Endothelial cell of umbilical vein (primary cell): ENCODE data around the gene CELSR1.
"Not testable (repeated sequence)": the region's sequence is repeated elsewhere in the genome, so short reads cannot be mapped to it uniquely, and the experiment has no call there.

Source experiments
- FOS ChIP-seq: IDR thresholded peaks from 2 replicates; pipeline ENCODE4 v1.6.1; 2011; ENCODE audit warnings: mild to moderate bottlenecking, low read length, moderate library complexity, borderline replicate concordance; ENCODE audit not compliant: insufficient read depth
- JUN ChIP-seq: IDR thresholded peaks from 2 replicates; pipeline ENCODE4 v1.6.1; 2011; ENCODE audit warnings: borderline replicate concordance, low read depth; ENCODE audit not compliant: insufficient read length, insufficient read depth
- TF ChIP-seq, protein P1 (sequence below), 2 donors: IDR thresholded peaks; 1 replicate in 1 of 2; 2 replicates in 1 of 2; pipeline ENCODE4 v1.5.1; 2011; ENCODE audit warnings: low read length in 2 of 2, mild to moderate bottlenecking in 2 of 2, moderate library complexity in 2 of 2, control low read depth in 1 of 2, inconsistent platforms in 1 of 2, low read depth in 1 of 2; ENCODE audit not compliant: insufficient read depth in 1 of 2; ENCODE audit errors: extremely low read depth in 1 of 2
- TF ChIP-seq, protein P2 (sequence below): IDR thresholded peaks from 2 replicates; pipeline ENCODE4 v1.6.1; 2011; ENCODE audit not compliant: insufficient read depth, insufficient read length

DNA sequence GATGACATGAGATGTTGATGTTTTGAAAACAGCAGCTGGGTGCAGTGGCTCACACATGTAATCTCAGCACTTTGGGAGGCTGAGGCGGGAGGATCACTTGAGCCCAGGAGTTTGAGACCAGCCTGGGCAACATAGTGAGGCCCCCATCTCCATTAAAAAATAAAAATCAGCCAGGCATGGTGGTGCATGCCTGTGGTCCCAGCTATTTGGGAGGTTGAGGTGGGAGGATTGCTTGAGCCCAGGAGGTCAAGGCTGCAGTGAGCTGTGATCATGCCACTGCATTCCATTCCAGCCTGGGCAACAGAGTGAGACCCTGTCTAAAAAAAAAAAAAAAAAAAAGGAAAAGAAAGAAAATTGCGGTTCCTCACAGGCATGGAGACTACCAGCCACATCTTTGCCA lies 224.6 kb downstream of the CELSR1 start:
- TF ChIP-seq, protein P1, sequence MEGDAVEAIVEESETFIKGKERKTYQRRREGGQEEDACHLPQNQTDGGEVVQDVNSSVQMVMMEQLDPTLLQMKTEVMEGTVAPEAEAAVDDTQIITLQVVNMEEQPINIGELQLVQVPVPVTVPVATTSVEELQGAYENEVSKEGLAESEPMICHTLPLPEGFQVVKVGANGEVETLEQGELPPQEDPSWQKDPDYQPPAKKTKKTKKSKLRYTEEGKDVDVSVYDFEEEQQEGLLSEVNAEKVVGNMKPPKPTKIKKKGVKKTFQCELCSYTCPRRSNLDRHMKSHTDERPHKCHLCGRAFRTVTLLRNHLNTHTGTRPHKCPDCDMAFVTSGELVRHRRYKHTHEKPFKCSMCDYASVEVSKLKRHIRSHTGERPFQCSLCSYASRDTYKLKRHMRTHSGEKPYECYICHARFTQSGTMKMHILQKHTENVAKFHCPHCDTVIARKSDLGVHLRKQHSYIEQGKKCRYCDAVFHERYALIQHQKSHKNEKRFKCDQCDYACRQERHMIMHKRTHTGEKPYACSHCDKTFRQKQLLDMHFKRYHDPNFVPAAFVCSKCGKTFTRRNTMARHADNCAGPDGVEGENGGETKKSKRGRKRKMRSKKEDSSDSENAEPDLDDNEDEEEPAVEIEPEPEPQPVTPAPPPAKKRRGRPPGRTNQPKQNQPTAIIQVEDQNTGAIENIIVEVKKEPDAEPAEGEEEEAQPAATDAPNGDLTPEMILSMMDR (IDR thresholded peaks at IDR 0.05; ENCODE audit: extremely low read depth in 1 of 2, insufficient read depth in 1 of 2, low read depth in 1 of 2, low read length in 2 of 2) = not testable (repeated sequence)
- TF ChIP-seq, protein P2, sequence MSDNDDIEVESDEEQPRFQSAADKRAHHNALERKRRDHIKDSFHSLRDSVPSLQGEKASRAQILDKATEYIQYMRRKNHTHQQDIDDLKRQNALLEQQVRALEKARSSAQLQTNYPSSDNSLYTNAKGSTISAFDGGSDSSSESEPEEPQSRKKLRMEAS = not testable (repeated sequence)
- not testable (repeated sequence) for TF ChIP-seq FOS, JUN
